ENCODE results near the gene GSE1.

DNA sequence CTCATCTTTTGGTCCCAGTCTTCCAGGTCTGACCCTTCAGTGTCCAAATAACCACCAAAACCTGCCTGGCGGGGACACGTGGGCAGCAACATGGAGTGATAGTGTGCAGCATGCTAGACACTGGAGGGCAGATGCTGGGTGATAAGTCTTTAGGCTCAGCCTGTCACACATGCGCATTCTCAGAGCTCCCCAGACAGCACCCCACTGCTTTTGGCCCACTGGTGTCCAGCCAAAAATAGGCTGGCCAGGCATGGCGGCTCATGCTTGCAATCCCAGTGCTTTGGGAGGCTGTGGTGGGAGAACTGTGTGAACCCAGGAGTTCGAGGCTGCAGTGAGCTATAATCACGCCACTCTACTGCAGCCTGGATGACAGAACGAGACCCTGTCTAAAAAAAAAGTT, 63.3 kb downstream of the GSE1 start:
- TF ChIP-seq ARNT (IDR thresholded peaks at IDR 0.05) (no peak), BHLHE40 (IDR thresholded peaks at IDR 0.05; ENCODE audit: borderline replicate concordance) (no peak), FOXM1 (IDR thresholded peaks at IDR 0.05; ENCODE audit: borderline replicate concordance) (no peak), SP1 (IDR thresholded peaks at IDR 0.05) (no peak)
